Stimulated activated naive CD4-positive, alpha-beta T cell treated with Interleukin-2 at 50 U/mL for 16 hours (primary cell): ENCODE data around the gene YARS1.

Source experiments
- DNase-seq: peaks from one replicate; lab custom pipeline; 2025; lab: John Stamatoyannopoulos, UW

The YARS1 gene

GRCh38 chr1:32763221-32763620, 53.9 kb downstream of the YARS1 start:
- DNase-seq, result no peak

- DNase-seq, result no peak
Measured at GRCh38 chr1:32761936-32762335, 55.2 kb downstream of the YARS1 start.

GRCh38 chr1:32761253-32761877, 55.8 kb downstream of the YARS1 start:
- DNase-seq, result peak; percentile 21

GRCh38 chr1:32759997-32760623, 57.0 kb downstream of the YARS1 start:
- no peak for DNase-seq

GRCh38 chr1:32759521-32759981, 57.6 kb downstream of the YARS1 start:
- no peak for DNase-seq

GRCh38 chr1:32758795-32759430, 58.2 kb downstream of the YARS1 start:
- DNase-seq, result no peak

- DNase-seq, result no peak
Measured at GRCh38 chr1:32758177-32758794, 58.9 kb downstream of the YARS1 start.

GRCh38 chr1:32757213-32757895, 59.8 kb downstream of the YARS1 start:
- DNase-seq, result no peak

- DNase-seq, result no peak
Measured at GRCh38 chr1:32755810-32756159, 61.4 kb downstream of the YARS1 start.

GRCh38 chr1:32755098-32755809, 61.9 kb downstream of the YARS1 start:
- DNase-seq, result no peak

- peak; percentile 73 for DNase-seq
Measured at GRCh38 chr1:32754317-32755097, 62.7 kb downstream of the YARS1 start.

GRCh38 chr1:32753532-32754316, 63.4 kb downstream of the YARS1 start:
- DNase-seq, result peak; percentile 56

- no peak for DNase-seq
Measured at GRCh38 chr1:32749771-32750170, 67.4 kb downstream of the YARS1 start.

- no peak for DNase-seq
Measured at GRCh38 chr1:32749332-32749731, 67.8 kb downstream of the YARS1 start.

GRCh38 chr1:32748926-32749325, 68.2 kb downstream of the YARS1 start:
- DNase-seq, result no peak

GRCh38 chr1:32748348-32748747, 68.8 kb downstream of the YARS1 start:
- no peak for DNase-seq

GRCh38 chr1:32746130-32746529, 71.0 kb downstream of the YARS1 start:
- no peak for DNase-seq

- DNase-seq, result no peak
Measured at GRCh38 chr1:32744071-32744425, 73.1 kb downstream of the YARS1 start.

GRCh38 chr1:32743380-32744070, 73.6 kb downstream of the YARS1 start:
- DNase-seq, result no peak

- DNase-seq, result no peak
Measured at GRCh38 chr1:32742956-32743355, 74.2 kb downstream of the YARS1 start.
